ENCODE measurements around the gene SFMBT2.

The SFMBT2 gene

GRCh38 chr10:7423521-7423920, 12.7 kb upstream of the SFMBT2 start:
- no peaks in the 10 kb centered on the region for H3K36me3 ChIP-seq (ENCODE audit: control insufficient read depth in 1 of 2, insufficient read depth in 2 of 2, low read length in 2 of 2)
- H3K27ac ChIP-seq (ENCODE audit: low read length), result no peak overlapping the region
- H3K4me3 ChIP-seq (ENCODE audit: low read depth in 1 of 2, low read length in 2 of 2), result no peak overlapping the region
- no peaks in the 10 kb centered on the region for H3K4me1 ChIP-seq (ENCODE audit: control insufficient read depth in 1 of 2, insufficient read depth in 2 of 2, low read length in 2 of 2)
- no peaks in the 10 kb centered on the region for H3K9me3 ChIP-seq (ENCODE audit: control insufficient read depth in 1 of 2, low read length in 2 of 2)
- H3K27me3 ChIP-seq (ENCODE audit: low read depth, low read length), result no peaks in the 10 kb centered on the region

- no peaks in the 10 kb centered on the region for H3K27me3 ChIP-seq (ENCODE audit: low read depth, low read length)
- no peaks in the 10 kb centered on the region for H3K9me3 ChIP-seq (ENCODE audit: control insufficient read depth in 1 of 2, low read length in 2 of 2)
- no peak overlapping the region for H3K4me3 ChIP-seq (ENCODE audit: low read depth in 1 of 2, low read length in 2 of 2)
- H3K27ac ChIP-seq (ENCODE audit: low read length), result no peak overlapping the region
- no peaks in the 10 kb centered on the region for H3K36me3 ChIP-seq (ENCODE audit: control insufficient read depth in 1 of 2, insufficient read depth in 2 of 2, low read length in 2 of 2)
- H3K4me1 ChIP-seq (ENCODE audit: control insufficient read depth in 1 of 2, insufficient read depth in 2 of 2, low read length in 2 of 2), result no peaks in the 10 kb centered on the region
These were observed 10.7 kb upstream of the SFMBT2 start for GRCh38 chr10:7421526-7421925.

- no peaks in the 10 kb centered on the region for H3K36me3 ChIP-seq (ENCODE audit: control insufficient read depth in 1 of 2, insufficient read depth in 2 of 2, low read length in 2 of 2)
- H3K4me3 ChIP-seq (ENCODE audit: low read depth in 1 of 2, low read length in 2 of 2), result no peak overlapping the region
- no peaks in the 10 kb centered on the region for H3K27me3 ChIP-seq (ENCODE audit: low read depth, low read length)
- no peaks in the 10 kb centered on the region for H3K9me3 ChIP-seq (ENCODE audit: control insufficient read depth in 1 of 2, low read length in 2 of 2)
- H3K4me1 ChIP-seq (ENCODE audit: control insufficient read depth in 1 of 2, insufficient read depth in 2 of 2, low read length in 2 of 2), result no peaks in the 10 kb centered on the region
- H3K27ac ChIP-seq (ENCODE audit: low read length), result no peak overlapping the region
These were observed 9.2 kb upstream of the SFMBT2 start for GRCh38 chr10:7419998-7420397.

GRCh38 chr10:7417807-7418206, 7.0 kb upstream of the SFMBT2 start:
- peaks cover 0 to 3% of the 10 kb centered on the region in 2 donors for H3K4me1 ChIP-seq (ENCODE audit: control insufficient read depth in 1 of 2, insufficient read depth in 2 of 2, low read length in 2 of 2)
- H3K36me3 ChIP-seq (ENCODE audit: control insufficient read depth in 1 of 2, insufficient read depth in 2 of 2, low read length in 2 of 2), result no peaks in the 10 kb centered on the region
- peaks cover 2% of the 10 kb centered on the region for H3K27me3 ChIP-seq (ENCODE audit: low read depth, low read length)

GRCh38 chr10:7417103-7417623, 6.3 kb upstream of the SFMBT2 start:
- Histone ChIP-seq H3K36me3 (ENCODE audit: control insufficient read depth in 1 of 2, insufficient read depth in 2 of 2, low read length in 2 of 2) (no peaks in the 10 kb centered on the region), H3K27ac (ENCODE audit: low read length) (no peak overlapping the region), H3K4me1 (ENCODE audit: control insufficient read depth in 1 of 2, insufficient read depth in 2 of 2, low read length in 2 of 2) (peaks cover 0 to 10% of the 10 kb centered on the region in 2 donors), H3K4me3 (ENCODE audit: low read depth in 1 of 2, low read length in 2 of 2) (no peak overlapping the region), H3K9me3 (ENCODE audit: control insufficient read depth in 1 of 2, low read length in 2 of 2) (no peaks in the 10 kb centered on the region), H3K27me3 (ENCODE audit: low read depth, low read length) (peaks cover 9% of the 10 kb centered on the region)

More at GRCh38 chr10:7417807-7418206, 7.0 kb upstream of the SFMBT2 start:
- H3K4me3 ChIP-seq (ENCODE audit: low read depth in 1 of 2, low read length in 2 of 2), result no peak overlapping the region
- H3K27ac ChIP-seq (ENCODE audit: low read length), result no peak overlapping the region
- H3K9me3 ChIP-seq (ENCODE audit: control insufficient read depth in 1 of 2, low read length in 2 of 2), result no peaks in the 10 kb centered on the region

- H3K9me3 ChIP-seq (ENCODE audit: control insufficient read depth in 1 of 2, low read length in 2 of 2), result no peaks in the 10 kb centered on the region
- H3K27ac ChIP-seq (ENCODE audit: low read length), result no peak overlapping the region
- no peaks in the 10 kb centered on the region for H3K36me3 ChIP-seq (ENCODE audit: control insufficient read depth in 1 of 2, insufficient read depth in 2 of 2, low read length in 2 of 2)
- no peak overlapping the region for H3K4me3 ChIP-seq (ENCODE audit: low read depth in 1 of 2, low read length in 2 of 2)
- peaks cover 0 to 23% of the 10 kb centered on the region in 2 donors for H3K4me1 ChIP-seq (ENCODE audit: control insufficient read depth in 1 of 2, insufficient read depth in 2 of 2, low read length in 2 of 2)
- H3K27me3 ChIP-seq (ENCODE audit: low read depth, low read length), result peaks cover 16% of the 10 kb centered on the region
These were observed 3.9 kb upstream of the SFMBT2 start for GRCh38 chr10:7414766-7415165.

- Histone ChIP-seq H3K9me3 (ENCODE audit: control insufficient read depth in 1 of 2, low read length in 2 of 2) (no peaks in the 10 kb centered on the region), H3K36me3 (ENCODE audit: control insufficient read depth in 1 of 2, insufficient read depth in 2 of 2, low read length in 2 of 2) (no peaks in the 10 kb centered on the region), H3K4me1 (ENCODE audit: control insufficient read depth in 1 of 2, insufficient read depth in 2 of 2, low read length in 2 of 2) (peaks cover 0 to 36% of the 10 kb centered on the region in 2 donors), H3K27ac (ENCODE audit: low read length) (no peak overlapping the region), H3K27me3 (ENCODE audit: low read depth, low read length) (peaks cover 16% of the 10 kb centered on the region), H3K4me3 (ENCODE audit: low read depth in 1 of 2, low read length in 2 of 2) (peak overlapping the region; percentile 33 to 86)
These were observed 2.1 kb upstream of the SFMBT2 start for GRCh38 chr10:7412928-7413282.

- Histone ChIP-seq H3K27ac (ENCODE audit: low read length) (no peak overlapping the region), H3K4me1 (ENCODE audit: control insufficient read depth in 1 of 2, insufficient read depth in 2 of 2, low read length in 2 of 2) (peaks cover 0 to 40% of the 10 kb centered on the region in 2 donors), H3K4me3 (ENCODE audit: low read depth in 1 of 2, low read length in 2 of 2) (peak overlapping the region; percentile 33 to 86), H3K36me3 (ENCODE audit: control insufficient read depth in 1 of 2, insufficient read depth in 2 of 2, low read length in 2 of 2) (no peaks in the 10 kb centered on the region), H3K9me3 (ENCODE audit: control insufficient read depth in 1 of 2, low read length in 2 of 2) (no peaks in the 10 kb centered on the region), H3K27me3 (ENCODE audit: low read depth, low read length) (peaks cover 16% of the 10 kb centered on the region)
These were observed 1.5 kb upstream of the SFMBT2 start for GRCh38 chr10:7412237-7412927.

- H3K27ac ChIP-seq (ENCODE audit: low read length), result no peak overlapping the region
- H3K4me3 ChIP-seq (ENCODE audit: low read depth in 1 of 2, low read length in 2 of 2), result peak overlapping the region; percentile 30 to 86
- no peaks in the 10 kb centered on the region for H3K9me3 ChIP-seq (ENCODE audit: control insufficient read depth in 1 of 2, low read length in 2 of 2)
- peaks cover 0 to 40% of the 10 kb centered on the region in 2 donors for H3K4me1 ChIP-seq (ENCODE audit: control insufficient read depth in 1 of 2, insufficient read depth in 2 of 2, low read length in 2 of 2)
- no peaks in the 10 kb centered on the region for H3K36me3 ChIP-seq (ENCODE audit: control insufficient read depth in 1 of 2, insufficient read depth in 2 of 2, low read length in 2 of 2)
- peaks cover 16% of the 10 kb centered on the region for H3K27me3 ChIP-seq (ENCODE audit: low read depth, low read length)
These were observed 866 bp upstream of the SFMBT2 start for GRCh38 chr10:7411671-7412128.

GRCh38 chr10:7410301-7410861, 453 bp downstream of the SFMBT2 start:
- no peaks in the 10 kb centered on the region for H3K36me3 ChIP-seq (ENCODE audit: control insufficient read depth in 1 of 2, insufficient read depth in 2 of 2, low read length in 2 of 2)
- H3K27ac ChIP-seq (ENCODE audit: low read length), result peak overlapping the region; percentile 29
- peak overlapping the region; percentile 79 to 86 for H3K4me3 ChIP-seq (ENCODE audit: low read depth in 1 of 2, low read length in 2 of 2)
- peaks cover 0 to 40% of the 10 kb centered on the region in 2 donors for H3K4me1 ChIP-seq (ENCODE audit: control insufficient read depth in 1 of 2, insufficient read depth in 2 of 2, low read length in 2 of 2)
- no peaks in the 10 kb centered on the region for H3K9me3 ChIP-seq (ENCODE audit: control insufficient read depth in 1 of 2, low read length in 2 of 2)
- peaks cover 16% of the 10 kb centered on the region for H3K27me3 ChIP-seq (ENCODE audit: low read depth, low read length)

- peak overlapping the region; percentile 79 to 86 for H3K4me3 ChIP-seq (ENCODE audit: low read depth in 1 of 2, low read length in 2 of 2)
- peak overlapping the region; percentile 29 for H3K27ac ChIP-seq (ENCODE audit: low read length)
- H3K9me3 ChIP-seq (ENCODE audit: control insufficient read depth in 1 of 2, low read length in 2 of 2), result no peaks in the 10 kb centered on the region
- peaks cover 16% of the 10 kb centered on the region for H3K27me3 ChIP-seq (ENCODE audit: low read depth, low read length)
- H3K36me3 ChIP-seq (ENCODE audit: control insufficient read depth in 1 of 2, insufficient read depth in 2 of 2, low read length in 2 of 2), result no peaks in the 10 kb centered on the region
- H3K4me1 ChIP-seq (ENCODE audit: control insufficient read depth in 1 of 2, insufficient read depth in 2 of 2, low read length in 2 of 2), result peaks cover 0 to 40% of the 10 kb centered on the region in 2 donors
These were observed 1.1 kb downstream of the SFMBT2 start for GRCh38 chr10:7409732-7410168.

Measured in muscle layer of duodenum (tissue), 2 donors.